D721Med (cell line): Measurements from ENCODE around the gene YBX2.
"Not testable (repeated sequence)": the region's sequence is repeated elsewhere in the genome, so short reads cannot be mapped to it uniquely, and the experiment has no call there.

Experiments
- DNase-seq: peaks from one replicate; pipeline ENCODE4 v3.0.0; 2011; ENCODE audit warnings: low spot score; ENCODE audit not compliant: insufficient read length
- FAIRE-seq: peaks from 2 replicates; lab custom pipeline; 2011; peaks lifted over from hg19 to GRCh38; lab: Jason Lieb, UNC
- TF ChIP-seq, protein P1 (sequence below): IDR thresholded peaks from 2 replicates; pipeline ENCODE4 v1.5.1; 2012; ENCODE audit warnings: mild to moderate bottlenecking, control low read depth; ENCODE audit not compliant: insufficient read depth; ENCODE audit errors: missing control alignments

YBX2 gene

DNA sequence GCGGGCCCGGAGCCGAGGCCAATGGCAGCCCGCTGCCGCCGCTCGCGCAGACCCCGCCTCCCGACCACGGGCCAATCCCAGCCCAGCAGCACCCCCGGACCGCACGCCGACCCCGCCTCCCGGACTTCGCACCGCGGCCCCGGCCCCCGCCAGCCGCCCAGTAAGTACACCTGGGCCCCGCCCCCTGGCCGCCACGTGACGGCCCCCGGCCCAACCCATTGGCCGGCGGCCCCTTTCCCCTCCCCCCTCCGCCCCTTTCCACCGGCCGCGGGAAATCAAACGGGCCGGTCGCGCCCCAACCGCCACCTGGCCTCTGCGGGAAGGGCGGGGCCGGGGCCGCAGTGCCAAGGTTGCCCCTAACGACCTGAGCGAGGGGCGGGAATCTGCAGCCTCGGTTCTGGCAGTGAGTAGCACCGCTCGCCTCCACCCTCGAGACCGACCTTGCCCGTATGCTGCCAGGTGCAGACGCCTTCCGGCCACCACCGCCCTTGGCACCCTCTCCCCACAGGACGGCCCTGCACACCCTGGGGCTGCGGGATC lies at the start of gene YBX2:
Gene YBX2, minus strand, starts transcription at position 26 of the 540 bp plus-strand sequence. CDS start 139 bp downstream, outside the sequence.
- FAIRE-seq (no peak), DNase-seq (peak; percentile 91)
- TF ChIP-seq, protein P1, sequence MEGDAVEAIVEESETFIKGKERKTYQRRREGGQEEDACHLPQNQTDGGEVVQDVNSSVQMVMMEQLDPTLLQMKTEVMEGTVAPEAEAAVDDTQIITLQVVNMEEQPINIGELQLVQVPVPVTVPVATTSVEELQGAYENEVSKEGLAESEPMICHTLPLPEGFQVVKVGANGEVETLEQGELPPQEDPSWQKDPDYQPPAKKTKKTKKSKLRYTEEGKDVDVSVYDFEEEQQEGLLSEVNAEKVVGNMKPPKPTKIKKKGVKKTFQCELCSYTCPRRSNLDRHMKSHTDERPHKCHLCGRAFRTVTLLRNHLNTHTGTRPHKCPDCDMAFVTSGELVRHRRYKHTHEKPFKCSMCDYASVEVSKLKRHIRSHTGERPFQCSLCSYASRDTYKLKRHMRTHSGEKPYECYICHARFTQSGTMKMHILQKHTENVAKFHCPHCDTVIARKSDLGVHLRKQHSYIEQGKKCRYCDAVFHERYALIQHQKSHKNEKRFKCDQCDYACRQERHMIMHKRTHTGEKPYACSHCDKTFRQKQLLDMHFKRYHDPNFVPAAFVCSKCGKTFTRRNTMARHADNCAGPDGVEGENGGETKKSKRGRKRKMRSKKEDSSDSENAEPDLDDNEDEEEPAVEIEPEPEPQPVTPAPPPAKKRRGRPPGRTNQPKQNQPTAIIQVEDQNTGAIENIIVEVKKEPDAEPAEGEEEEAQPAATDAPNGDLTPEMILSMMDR, result no peak

DNA sequence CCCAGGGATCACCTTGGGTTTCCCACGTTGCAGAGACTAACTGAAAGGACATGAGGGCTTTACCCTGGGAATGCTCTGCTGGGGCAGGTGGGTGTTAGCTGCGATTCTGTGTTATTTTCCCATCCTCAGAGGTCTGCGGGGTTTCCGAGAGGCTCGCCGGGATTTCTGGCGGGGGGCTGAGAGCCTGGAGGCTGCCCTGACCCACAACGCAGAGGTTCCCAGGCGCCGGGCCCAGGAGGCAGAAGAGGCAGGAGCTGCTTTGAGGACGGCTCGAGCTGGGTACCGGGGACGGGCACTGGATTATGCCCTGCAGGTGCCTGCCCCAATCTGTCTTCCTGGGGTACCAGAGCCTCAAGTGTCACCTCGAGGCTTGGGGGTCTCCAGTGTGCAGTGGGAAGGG lies 48.8 kb upstream of the YBX2 start:
- no peak for FAIRE-seq
- TF ChIP-seq, protein P1, result no peak

DNA sequence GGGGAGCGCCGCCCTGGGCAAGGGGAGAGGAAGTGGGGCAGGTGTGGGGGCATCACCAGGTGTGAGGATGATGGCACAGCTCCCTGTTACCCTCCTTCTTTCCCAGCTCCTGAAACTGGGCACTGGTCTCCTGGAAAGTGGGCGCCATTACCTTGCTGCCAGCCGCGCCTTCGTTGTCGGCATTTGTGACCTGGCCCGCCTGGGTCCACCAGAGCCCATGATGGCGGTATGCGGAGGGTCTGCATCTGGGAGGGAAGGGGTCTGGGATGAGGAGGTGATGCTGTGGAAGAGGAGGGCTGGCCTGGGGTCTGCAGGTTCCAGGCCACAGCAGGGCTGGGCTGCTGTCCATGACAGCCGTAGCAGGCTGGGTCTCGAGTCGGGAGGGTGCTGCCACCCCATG lies 47.4 kb upstream of the YBX2 start:
- FAIRE-seq (no peak), DNase-seq (no peak)
- TF ChIP-seq, protein P1, result no peak

More for the DNA sequence above, 48.8 kb upstream of the YBX2 start:
- no peak for DNase-seq

DNA sequence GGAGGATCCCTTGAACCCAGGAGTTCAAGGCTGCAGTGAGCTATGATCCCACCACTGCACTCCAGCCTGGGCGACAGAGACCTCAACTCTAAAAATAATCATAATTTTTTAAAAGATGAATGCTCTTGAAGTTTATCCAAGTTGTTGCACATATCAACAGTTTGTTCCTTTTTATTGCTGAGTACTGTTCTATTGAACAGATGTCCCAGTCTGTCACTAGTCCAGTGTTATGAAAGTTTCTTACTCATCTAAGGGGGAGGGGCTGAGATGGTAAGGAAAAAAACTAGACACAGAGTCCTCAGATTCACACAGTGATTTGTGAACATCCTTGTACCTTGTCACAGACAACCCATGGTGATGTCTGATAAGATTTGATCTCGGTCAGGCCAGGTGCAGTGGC lies 45.7 kb upstream of the YBX2 start:
- FAIRE-seq (no peak), DNase-seq (no peak)
- TF ChIP-seq, protein P1, result no peak

DNA sequence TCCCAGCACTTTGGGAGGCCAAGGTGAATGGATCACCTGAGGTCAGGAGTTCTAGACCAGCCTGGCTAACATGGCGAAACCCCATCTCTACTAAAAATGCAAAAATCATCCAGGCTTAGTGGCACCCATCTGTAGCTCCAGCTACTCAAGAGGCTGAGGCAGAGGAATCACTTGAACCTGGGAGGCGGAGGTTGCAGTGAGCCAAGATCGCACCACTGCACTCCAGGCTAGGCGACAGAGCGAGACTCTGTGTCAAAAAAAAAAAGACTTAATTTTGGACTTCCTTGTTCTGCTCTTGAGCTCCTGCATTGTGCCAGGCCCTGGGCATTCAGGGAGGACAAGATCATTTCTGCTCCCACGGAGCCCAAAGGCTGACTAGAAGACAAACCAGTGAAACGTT lies 43.2 kb upstream of the YBX2 start:
- not testable (repeated sequence) for DNase-seq, FAIRE-seq

DNA sequence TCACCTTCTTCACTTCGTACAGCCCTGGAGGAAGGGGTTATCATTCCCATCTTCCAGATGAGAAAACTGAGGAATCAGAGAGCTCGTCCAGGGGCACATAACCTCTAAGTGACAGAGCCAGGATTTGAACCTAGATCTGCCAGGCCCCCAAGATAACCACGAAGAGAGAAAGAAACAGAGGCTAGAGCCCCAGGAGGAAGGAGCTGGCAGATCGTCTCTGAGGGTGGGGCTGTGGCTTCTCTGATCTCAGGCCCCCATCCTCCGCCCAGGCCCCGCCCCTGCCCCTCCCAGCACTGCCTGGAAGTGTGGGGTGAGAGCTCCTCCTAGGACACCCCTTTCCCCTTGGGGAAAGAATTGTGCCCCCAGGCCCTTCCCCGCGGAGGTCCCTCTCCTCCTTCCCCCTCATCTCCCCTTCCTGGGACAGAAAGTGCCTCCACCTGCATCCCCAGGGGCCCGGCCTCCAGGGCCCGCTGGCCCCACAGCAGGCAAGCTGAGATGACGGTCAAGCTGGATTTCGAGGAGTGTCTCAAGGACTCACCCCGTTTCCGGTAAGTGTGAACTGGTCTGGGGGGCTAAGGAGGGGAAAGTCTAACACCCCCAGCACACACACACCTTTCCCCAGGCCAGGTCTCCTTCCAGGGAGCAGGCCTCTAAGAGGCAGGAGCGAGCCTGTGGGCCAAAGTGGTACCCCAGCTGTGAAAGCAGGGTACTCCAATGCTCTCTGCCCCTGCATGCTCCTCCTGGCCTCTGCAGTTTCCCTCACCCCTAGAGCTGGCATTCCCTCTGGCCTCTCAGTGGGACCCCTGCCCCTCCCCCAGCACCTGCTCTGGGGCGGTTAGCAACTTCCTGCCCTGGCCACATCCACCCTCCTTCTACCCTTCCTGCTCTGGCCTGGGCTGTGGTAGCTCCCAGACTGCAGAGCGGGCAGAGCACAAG lies 42.1 kb upstream of the YBX2 start, which contains the start of gene ACAP1:
Gene ACAP1, plus strand, starts transcription at position 290 of the 936 bp plus-strand sequence. Its CDS starts 206 bp downstream, at position 496.
- TF ChIP-seq, protein P1, result no peak
- FAIRE-seq, result no peak
- no peak for DNase-seq

DNA sequence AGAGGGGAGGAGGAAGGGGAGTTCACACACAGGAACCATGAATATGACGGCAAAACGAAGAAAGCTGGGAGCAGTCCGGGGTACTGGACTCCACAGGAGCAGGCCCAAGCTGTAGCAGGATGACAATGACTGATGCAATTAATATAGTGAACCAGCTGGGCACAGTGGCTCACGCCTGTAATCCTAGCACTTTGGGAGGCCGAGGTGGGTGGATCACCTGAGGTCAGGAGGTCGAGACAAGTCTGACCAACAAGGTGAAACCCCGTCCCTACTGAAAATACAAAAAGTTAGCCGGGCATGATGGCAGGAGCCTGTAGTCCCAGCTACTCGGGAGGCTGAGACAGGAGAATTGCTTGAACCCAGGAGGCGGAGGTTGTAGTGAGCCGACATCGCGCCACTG lies 41.3 kb upstream of the YBX2 start:
- DNase-seq, FAIRE-seq: not testable (repeated sequence)

DNA sequence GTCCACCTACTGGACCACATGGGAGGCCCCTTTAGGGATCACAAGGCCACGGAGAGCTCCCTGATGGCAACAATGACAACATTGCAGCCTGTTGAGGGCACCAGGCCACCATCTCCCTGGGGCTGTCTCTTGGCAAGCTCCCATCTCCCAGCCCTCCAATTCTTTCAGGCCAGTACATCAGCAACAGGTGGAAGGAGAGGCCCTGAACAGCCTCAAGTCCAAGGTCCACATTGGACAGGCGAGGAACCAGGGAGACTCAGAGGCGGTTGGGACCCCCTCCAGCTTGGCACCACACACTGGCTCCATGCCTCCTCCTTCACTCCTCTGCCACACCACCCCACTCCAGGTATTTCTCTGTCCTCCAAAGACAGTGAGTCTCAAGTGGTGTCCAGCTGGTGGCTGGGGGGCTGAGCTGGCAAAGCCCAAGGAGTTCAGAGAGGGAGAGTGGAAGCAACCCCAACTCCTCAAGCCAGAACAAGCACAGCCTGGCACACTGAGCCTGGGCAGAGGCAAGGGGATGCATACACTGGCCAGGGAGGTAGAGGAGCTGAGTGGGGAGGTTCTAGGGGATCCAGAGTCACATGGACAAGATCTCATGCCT lies 40.6 kb upstream of the YBX2 start:
- TF ChIP-seq, protein P1, result no peak
- DNase-seq, result no peak
- no peak for FAIRE-seq

DNA sequence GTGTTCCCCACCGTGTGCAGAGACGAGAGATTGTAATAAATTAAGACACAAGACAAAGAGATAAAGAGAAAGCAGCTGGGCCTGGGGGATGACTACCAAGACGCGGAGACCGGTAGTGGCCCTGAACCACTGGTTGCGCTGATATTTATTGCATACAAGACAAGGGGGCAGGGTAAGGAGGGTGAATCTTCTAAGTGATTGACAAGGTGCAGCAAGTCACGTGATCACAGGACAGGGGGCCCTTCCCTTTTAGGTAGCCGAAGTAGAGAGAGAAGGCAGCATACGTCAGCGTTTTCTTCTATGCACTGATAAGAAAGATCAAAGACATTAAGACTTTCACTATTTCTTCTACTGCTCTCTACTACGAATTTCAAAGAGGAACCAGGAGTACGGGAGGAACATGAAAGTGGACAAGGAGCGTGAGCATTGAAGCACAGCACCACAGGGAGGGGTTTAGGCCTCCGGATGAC lies 38.2 kb upstream of the YBX2 start:
- not testable (repeated sequence) for FAIRE-seq, DNase-seq
